Prostate gland (tissue), 2 donors: ENCODE data around the gene SLX4. TPM values are rescaled to one million over a fixed set of nuclear protein-coding genes. Genes with fewer than 3 reads are reported as not detected.

ENCODE experiments used
- DNase-seq: peaks from one replicate; pipeline ENCODE4 v3.0.0-alpha.2; 2019; ENCODE audit warnings: low spot score
- H3K27ac ChIP-seq, 2 donors: fragments of 200-600 bp; sonication (generic); 2 replicates each; pipeline ENCODE4 v1.5.1; 2017 to 2019
- H3K27me3 ChIP-seq: fragments of 200-600 bp; sonication (generic); replicated peaks from 2 replicates; pipeline ENCODE4 v1.5.1; 2019; ENCODE audit not compliant: insufficient read depth
- H3K36me3 ChIP-seq, 2 donors: fragments of 200-600 bp; sonication (generic); 1 replicate in 1 of 2; 2 replicates in 1 of 2; pipeline versions ENCODE4 v1.5.1 to v1.8.1; 2017 to 2019
- H3K4me1 ChIP-seq: fragments of 200-600 bp; sonication (generic); replicated peaks from 2 replicates; pipeline ENCODE4 v1.5.1; 2019
- H3K4me3 ChIP-seq, 2 donors: fragments of 200-600 bp; sonication (generic); 2 replicates each; pipeline ENCODE4 v1.5.1; 2017 to 2019
- H3K9me3 ChIP-seq: fragments of 200-600 bp; sonication (generic); 2 replicates; pipeline ENCODE4 v1.5.1; 2017
- CTCF ChIP-seq, 4 experiments: fragments of 200-600 bp in 2 of 4; fragments of 450-650 bp in 2 of 4; sonication (generic) in 2 of 4; IDR thresholded peaks; 1 replicate in 3 of 4; 2 replicates in 1 of 4; pipeline ENCODE4 v1.5.1; 2016 to 2019; ENCODE audit warnings: antibody characterized with exemption in 4 of 4, mild to moderate bottlenecking in 2 of 4, moderate library complexity in 2 of 4
- POLR2A ChIP-seq: fragments of 450-650 bp; IDR thresholded peaks from one replicate; pipeline ENCODE4 v1.6.1; 2016; ENCODE audit warnings: antibody characterized with exemption, mild to moderate bottlenecking
- POLR2AphosphoS5 ChIP-seq: sonication (generic); formaldehyde crosslinking; IDR thresholded peaks from one replicate; pipeline ENCODE4 v1.6.1; 2017; ENCODE audit warnings: antibody characterized with exemption
- WGBS: methylation state at CpG from one replicate; pipeline ENCODE4 v1.1.5; 2018; 5-methylcytosine and 5-hydroxymethylcytosine counted together
- intact Hi-C: fragments of 100-400 bp; cut with DNase I; formaldehyde crosslinking; loops from one replicate; pipeline ENCODE4 v1.14.2; 2022
- total RNA-seq, 2 donors: library from RNA; depleted of rRNA; stranded (reverse); fragments of >200 nt; gene quantifications; one replicate each; pipeline ENCODE4 v1.1.0, GENCODE V29; 2016

The SLX4 gene
- total RNA-seq, 2 donors from 2014 or later = 4.9 to 14.7 TPM

DNA sequence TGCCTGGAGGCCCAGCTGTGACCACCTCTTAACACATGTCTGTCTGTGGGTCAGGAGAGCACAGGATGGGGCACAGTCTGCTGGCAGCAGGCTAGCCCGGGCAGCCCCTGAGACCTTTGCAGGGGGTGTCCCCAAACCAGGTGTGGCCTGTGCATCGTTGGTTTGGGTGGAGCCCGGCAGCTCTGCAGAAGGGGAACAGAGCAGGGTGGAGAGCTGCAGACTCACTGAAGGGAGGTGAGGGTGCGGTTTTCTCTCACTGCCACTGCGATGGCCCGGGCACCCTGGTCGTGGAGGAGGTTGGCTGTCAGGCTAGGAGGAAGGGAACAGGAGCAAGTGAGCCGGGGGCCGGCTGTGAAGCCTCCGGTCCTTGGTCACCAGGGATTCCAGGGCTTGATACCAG, 63.0 kb downstream of the SLX4 start:
- Histone ChIP-seq H3K9me3 (no peaks in the 10 kb centered on the region), H3K27ac (no peak overlapping the region), H3K27me3 (no peaks in the 10 kb centered on the region), H3K4me3 (no peak overlapping the region), H3K36me3 (no peaks in the 10 kb centered on the region), H3K4me1 (no peaks in the 10 kb centered on the region)
- WGBS = 80% methylated on average over 10 of the region's 10 CpGs
- no peak for DNase-seq
- intact Hi-C loops = no loop called here
- no peak for TF ChIP-seq CTCF (IDR thresholded peaks at IDR 0.05)
- no peak for TF ChIP-seq POLR2A

DNA sequence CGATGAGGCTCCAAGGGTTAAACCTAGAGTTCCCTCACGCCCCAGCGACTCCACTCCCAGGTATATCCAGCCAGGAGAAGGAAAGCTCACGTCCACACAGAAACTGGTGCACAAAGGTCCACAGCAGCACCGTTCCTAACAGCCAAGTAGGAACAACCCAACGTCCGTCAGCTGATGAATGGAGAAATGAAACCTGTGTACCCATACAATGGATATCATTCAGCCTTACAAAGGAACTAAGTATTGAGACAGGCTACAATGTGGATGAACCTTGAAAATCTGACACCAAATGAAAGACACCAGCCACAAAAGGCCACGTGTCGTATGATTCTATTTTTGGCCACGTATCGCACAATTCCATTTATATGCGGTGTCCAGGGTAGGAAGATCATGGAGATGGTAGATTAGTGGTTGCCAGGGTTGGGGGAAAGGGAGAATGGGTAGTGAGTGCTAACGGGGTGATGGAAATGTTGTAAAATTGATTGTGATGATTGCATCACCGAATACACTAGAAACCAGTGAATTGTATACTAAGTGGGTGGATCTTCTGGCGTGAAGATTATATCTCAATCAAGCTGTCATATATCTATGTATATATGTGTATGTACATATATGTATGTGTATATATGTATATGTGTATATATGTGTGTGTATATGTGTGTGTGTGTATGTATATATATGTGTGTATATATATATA, 64.3 kb downstream of the SLX4 start:
- no peak for DNase-seq
- intact Hi-C loops = no loop called here
- 87% methylated on average over 15 of the region's 15 CpGs for WGBS
- H3K27me3 ChIP-seq = no peaks in the 10 kb centered on the region
- H3K4me1 ChIP-seq = no peaks in the 10 kb centered on the region
- H3K4me3 ChIP-seq = no peak overlapping the region
- H3K36me3 ChIP-seq = no peaks in the 10 kb centered on the region
- TF ChIP-seq POLR2A (no peak), CTCF (IDR thresholded peaks at IDR 0.05) (no peak), POLR2AphosphoS5 (no peak)
- no peaks in the 10 kb centered on the region for H3K9me3 ChIP-seq
- H3K27ac ChIP-seq = no peak overlapping the region

- no peak for DNase-seq
- WGBS = 71% methylated on average over 6 of the region's 6 CpGs
- H3K36me3 ChIP-seq = no peaks in the 10 kb centered on the region
- H3K4me1 ChIP-seq = no peaks in the 10 kb centered on the region
- TF ChIP-seq POLR2A = no peak
- no peak for TF ChIP-seq CTCF (IDR thresholded peaks at IDR 0.05)
- no peak for TF ChIP-seq POLR2AphosphoS5
- H3K9me3 ChIP-seq = no peaks in the 10 kb centered on the region
- intact Hi-C loops = no loop called here
- no peaks in the 10 kb centered on the region for H3K27me3 ChIP-seq
- H3K27ac ChIP-seq = no peak overlapping the region
- no peak overlapping the region for H3K4me3 ChIP-seq
Observed at GRCh38 chr16:3542601-3543373, 68.6 kb downstream of the SLX4 start.

GRCh38 chr16:3541527-3542155, 69.8 kb downstream of the SLX4 start:
- Histone ChIP-seq H3K36me3 (no peaks in the 10 kb centered on the region), H3K4me3 (no peak overlapping the region), H3K9me3 (no peaks in the 10 kb centered on the region), H3K27ac (no peak overlapping the region), H3K4me1 (no peaks in the 10 kb centered on the region), H3K27me3 (no peaks in the 10 kb centered on the region)
- intact Hi-C loops = no loop called here
- no peak for DNase-seq
- WGBS = 81% methylated on average over 13 of the region's 13 CpGs
- TF ChIP-seq POLR2AphosphoS5 (no peak), CTCF (IDR thresholded peaks at IDR 0.05) (no peak), POLR2A (no peak)
